RWPE1 (cell line): ENCODE data around the gene KAT6B.

Experiments used
- CTCF ChIA-PET: fragments of 350-600 bp; sonication (Branson Sonifier 250); formaldehyde crosslinking; extraction: SDS; loops from one replicate; lab custom pipeline; 2021; lab: Yijun Ruan, JAX
- POLR2A ChIA-PET: fragments of 400-600 bp; formaldehyde crosslinking; extraction: SDS; loops from one replicate; lab custom pipeline; 2020; ENCODE audit warnings: antibody characterized with exemption; ENCODE audit not compliant: low non-redundant PET; lab: Yijun Ruan, JAX
- DNase-seq: peaks from one replicate; pipeline ENCODE4 v3.0.0; 2012; ENCODE audit warnings: low spot score
- H3K27ac ChIP-seq: fragments of 450-650 bp; 2 replicates; pipeline ENCODE4 v1.5.1; 2017
- CTCF ChIP-seq: fragments of 450-650 bp; conservative IDR thresholded peaks from 2 replicates; pipeline ENCODE4 v1.5.1; 2017; ENCODE audit warnings: low read depth, mild to moderate bottlenecking

Gene KAT6B

GRCh38 chr10:75061709-75062505 lies 235.5 kb downstream of the KAT6B start:
- ChIA-PET CTCF (interaction anchor here (1.1 kb wide), 2 partner anchors 126 to 174 kb away, joined by 3 to 5 read pairs; no protein-coding TSS in a partner anchor), POLR2A (no interaction called here)
- TF ChIP-seq CTCF = no peak
- H3K27ac ChIP-seq = no peak overlapping the region
- DNase-seq = no peak

GRCh38 chr10:75062506-75063299 lies 236.3 kb downstream of the KAT6B start:
- no peak for DNase-seq
- CTCF ChIA-PET = interaction anchor here (0.6 to 1.1 kb wide), 2 partner anchors 13 to 175 kb away, joined by 3 to 5 read pairs; no protein-coding TSS in a partner anchor
- no peak for TF ChIP-seq CTCF
- H3K27ac ChIP-seq = no peak overlapping the region
- POLR2A ChIA-PET = no interaction called here

GRCh38 chr10:75063461-75064230 lies 237.2 kb downstream of the KAT6B start:
- CTCF ChIA-PET = interaction anchor here (0.6 kb wide), 2 partner anchors 14 to 232 kb away, joined by 3 read pairs; no protein-coding TSS in a partner anchor
- no peak for TF ChIP-seq CTCF
- no peak for DNase-seq
- POLR2A ChIA-PET = interaction anchor here (0.7 kb wide), 1 partner anchor 1187 kb away, joined by 3 read pairs; no protein-coding TSS in a partner anchor
- H3K27ac ChIP-seq = no peak overlapping the region

- POLR2A ChIA-PET = no interaction called here
- no peak for TF ChIP-seq CTCF
- CTCF ChIA-PET = interaction anchor here (0.8 kb wide), 1 partner anchor 22 kb away, joined by 8 read pairs; no protein-coding TSS in a partner anchor
These were observed 238.7 kb downstream of the KAT6B start for GRCh38 chr10:75065076-75065475.

GRCh38 chr10:75066271-75066670 lies 239.9 kb downstream of the KAT6B start:
- ChIA-PET CTCF (no interaction called here), POLR2A (no interaction called here)
- DNase-seq = no peak
- H3K27ac ChIP-seq = no peak overlapping the region
- no peak for TF ChIP-seq CTCF

More at GRCh38 chr10:75065076-75065475, 238.7 kb downstream of the KAT6B start:
- DNase-seq = no peak
- no peak overlapping the region for H3K27ac ChIP-seq
